PC-9 (cell line): ENCODE results near the gene THOC2. TPM values are rescaled to one million over a fixed set of nuclear protein-coding genes. Genes with fewer than 3 reads are reported as not detected.

Experiments
- BruUV-seq: library from RNA; stranded (reverse); fragments of 400-500 nt; replicated peaks from 2 replicates; lab custom pipeline; 2021; lab: Mats Ljungman, UMichigan
- CTCF ChIA-PET: fragments of 300-600 bp; sonication (Branson Sonifier 250); formaldehyde crosslinking; loops from one replicate; lab custom pipeline; 2022; ENCODE audit warnings: antibody characterized with exemption; lab: Charles Lee
- POLR2A ChIA-PET: fragments of 300-600 bp; sonication (Branson Sonifier 250); formaldehyde crosslinking; loops from one replicate; lab custom pipeline; 2022; ENCODE audit warnings: antibody characterized with exemption; ENCODE audit not compliant: unreplicated experiment; lab: Charles Lee
- DNase-seq, 2 experiments: peaks; one replicate each; pipeline versions ENCODE4 v3.0.0 to v3.0.0-alpha.2; 2015 to 2022; ENCODE audit warnings: mixed read lengths in 1 of 2
- H2AFZ ChIP-seq: fragments of 200-600 bp; sonication (generic); 2 replicates; pipeline ENCODE4 v1.8.1; 2017; ENCODE audit warnings: antibody characterized with exemption
- H3F3A ChIP-seq: fragments of 200-600 bp; sonication (generic); 2 replicates; pipeline ENCODE4 v1.8.1; 2017; ENCODE audit warnings: antibody characterized with exemption, mild to moderate bottlenecking, low read depth; ENCODE audit not compliant: insufficient read depth
- H3K27ac ChIP-seq: fragments of 200-600 bp; sonication (generic); 2 replicates; pipeline ENCODE4 v1.6.1; 2016; ENCODE audit warnings: mixed run types
- H3K27me3 ChIP-seq: fragments of 200-600 bp; sonication (generic); 2 replicates; pipeline ENCODE4 v1.6.1; 2016; ENCODE audit warnings: low read depth, mixed run types; ENCODE audit not compliant: insufficient read depth
- H3K36me3 ChIP-seq: fragments of 200-600 bp; sonication (generic); 2 replicates; pipeline ENCODE4 v1.6.1; 2016; ENCODE audit warnings: low read depth, mixed run types
- H3K4me1 ChIP-seq: fragments of 200-600 bp; sonication (generic); replicated peaks from 2 replicates; pipeline ENCODE4 v1.6.1; 2016; ENCODE audit warnings: mixed run types; ENCODE audit not compliant: insufficient read depth
- H3K4me2 ChIP-seq: fragments of 200-600 bp; sonication (generic); 2 replicates; pipeline ENCODE4 v1.6.1; 2017; ENCODE audit warnings: mixed run types
- H3K4me3 ChIP-seq: fragments of 200-600 bp; sonication (generic); 2 replicates; pipeline ENCODE4 v1.6.1; 2016; ENCODE audit warnings: mixed run types
- H3K79me2 ChIP-seq: fragments of 200-600 bp; sonication (generic); 2 replicates; pipeline ENCODE4 v1.6.1; 2017; ENCODE audit warnings: low read depth, mixed run types
- H3K9me2 ChIP-seq: fragments of 200-600 bp; sonication (generic); 2 replicates; pipeline ENCODE4 v1.8.1; 2017; ENCODE audit warnings: mild to moderate bottlenecking; ENCODE audit not compliant: insufficient read depth
- H3K9me3 ChIP-seq: fragments of 200-600 bp; sonication (generic); 2 replicates; pipeline ENCODE4 v1.8.1; 2016; ENCODE audit warnings: low read depth; ENCODE audit not compliant: insufficient read depth
- H4K20me1 ChIP-seq: fragments of 200-600 bp; sonication (generic); 2 replicates; pipeline ENCODE4 v1.8.1; 2017; ENCODE audit not compliant: insufficient read depth
- EZH2 ChIP-seq: fragments of 200-600 bp; sonication (generic); IDR thresholded peaks from 2 replicates; pipeline ENCODE4 v1.8.0; 2017; ENCODE audit warnings: antibody characterized with exemption, low read depth
- intact Hi-C: fragments of 100-400 bp; cut with micrococcal nuclease; formaldehyde crosslinking; loops from one replicate; pipeline ENCODE4 v1.10.0; 2022; ENCODE audit not compliant: unreplicated experiment
- total RNA-seq: library from RNA; stranded (reverse); gene quantifications from 2 replicates; pipeline ENCODE4 v1.2.3, GENCODE V29; 2021
- TF ChIP-seq, protein P1 (sequence below): fragments of 200-600 bp; sonication (generic); conservative IDR thresholded peaks from 2 replicates; pipeline ENCODE4 v1.6.1; 2017; ENCODE audit warnings: mixed run types, antibody characterized with exemption, mild to moderate bottlenecking, moderate library complexity

The THOC2 gene
- total RNA-seq, 1 experiment from 2014 or later: 158 TPM

DNA sequence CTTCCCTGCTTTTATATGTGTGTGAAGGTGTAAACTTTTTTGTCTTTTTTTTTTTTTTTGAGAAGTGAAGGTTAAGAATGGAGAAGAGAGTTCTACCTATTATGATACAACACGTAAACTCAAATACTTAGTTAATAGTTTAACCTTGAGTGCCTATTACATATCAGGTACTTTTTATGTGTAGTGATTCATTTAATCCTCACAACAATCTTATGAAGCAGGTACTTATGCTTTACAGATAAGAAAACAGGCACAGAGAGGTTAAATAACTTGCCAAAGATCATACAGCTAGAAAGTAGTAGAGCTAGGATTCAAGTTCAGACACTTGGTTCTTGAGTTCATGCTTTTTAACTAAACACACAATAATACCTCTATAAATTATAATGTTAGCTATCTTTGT, 107.4 kb downstream of the THOC2 start:
- DNase-seq: no peak
- H3F3A ChIP-seq: peaks cover 32% of the 10 kb centered on the region; the same call in 1 of the 2 replicates
- TF ChIP-seq, protein P1, sequence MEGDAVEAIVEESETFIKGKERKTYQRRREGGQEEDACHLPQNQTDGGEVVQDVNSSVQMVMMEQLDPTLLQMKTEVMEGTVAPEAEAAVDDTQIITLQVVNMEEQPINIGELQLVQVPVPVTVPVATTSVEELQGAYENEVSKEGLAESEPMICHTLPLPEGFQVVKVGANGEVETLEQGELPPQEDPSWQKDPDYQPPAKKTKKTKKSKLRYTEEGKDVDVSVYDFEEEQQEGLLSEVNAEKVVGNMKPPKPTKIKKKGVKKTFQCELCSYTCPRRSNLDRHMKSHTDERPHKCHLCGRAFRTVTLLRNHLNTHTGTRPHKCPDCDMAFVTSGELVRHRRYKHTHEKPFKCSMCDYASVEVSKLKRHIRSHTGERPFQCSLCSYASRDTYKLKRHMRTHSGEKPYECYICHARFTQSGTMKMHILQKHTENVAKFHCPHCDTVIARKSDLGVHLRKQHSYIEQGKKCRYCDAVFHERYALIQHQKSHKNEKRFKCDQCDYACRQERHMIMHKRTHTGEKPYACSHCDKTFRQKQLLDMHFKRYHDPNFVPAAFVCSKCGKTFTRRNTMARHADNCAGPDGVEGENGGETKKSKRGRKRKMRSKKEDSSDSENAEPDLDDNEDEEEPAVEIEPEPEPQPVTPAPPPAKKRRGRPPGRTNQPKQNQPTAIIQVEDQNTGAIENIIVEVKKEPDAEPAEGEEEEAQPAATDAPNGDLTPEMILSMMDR: no peak
- no peak for TF ChIP-seq EZH2
- no peaks in the 10 kb centered on the region for H3K79me2 ChIP-seq
- no peaks in the 10 kb centered on the region for H3K4me1 ChIP-seq
- BruUV-seq: no TSS peak
- no peak overlapping the region for H3K27ac ChIP-seq
- H3K9me3 ChIP-seq: no peaks in the 10 kb centered on the region
- H3K27me3 ChIP-seq: no peaks in the 10 kb centered on the region
- no peak overlapping the region for H2AFZ ChIP-seq
- H3K4me2 ChIP-seq: no peak overlapping the region
- H4K20me1 ChIP-seq: no peaks in the 10 kb centered on the region
- CTCF ChIA-PET: no interaction called here
- intact Hi-C loops: no loop called here
- H3K36me3 ChIP-seq: peaks cover 68% of the 10 kb centered on the region
- H3K4me3 ChIP-seq: no peak overlapping the region
- POLR2A ChIA-PET: no interaction called here
- H3K9me2 ChIP-seq: no peaks in the 10 kb centered on the region

DNA sequence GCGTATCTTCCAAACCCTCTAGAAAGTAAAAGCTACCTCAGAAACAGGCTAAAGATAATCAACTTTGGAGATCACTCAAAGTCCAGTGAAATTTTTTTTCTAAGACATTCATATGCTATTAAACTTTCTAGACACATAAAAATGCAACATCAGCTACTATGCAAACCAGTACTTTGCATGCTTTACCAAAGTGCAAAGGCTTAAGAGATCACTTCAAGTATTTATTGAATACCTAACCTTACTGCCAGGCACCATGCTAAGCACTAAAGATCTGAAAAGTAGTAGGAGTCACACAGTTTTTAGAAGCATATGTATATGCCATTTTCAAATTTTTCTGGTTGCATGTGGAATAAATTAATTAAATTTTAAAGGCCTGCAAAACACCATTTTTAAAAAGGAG, 115.8 kb downstream of the THOC2 start:
- Histone ChIP-seq H3K79me2 (peaks cover 3% of the 10 kb centered on the region; the same call in 1 of the 2 replicates), H3K4me3 (no peak overlapping the region), H3K4me2 (no peak overlapping the region), H3K4me1 (no peaks in the 10 kb centered on the region), H4K20me1 (no peaks in the 10 kb centered on the region; the same call in 1 of the 2 replicates), H3K27ac (no peak overlapping the region), H3K9me2 (no peaks in the 10 kb centered on the region), H3K36me3 (peaks cover 46% of the 10 kb centered on the region), H2AFZ (no peak overlapping the region), H3K27me3 (no peaks in the 10 kb centered on the region), H3K9me3 (no peaks in the 10 kb centered on the region), H3F3A (peaks cover 15% of the 10 kb centered on the region; the same call in 1 of the 2 replicates)
- intact Hi-C loops: no loop called here
- CTCF ChIA-PET: no interaction called here
- POLR2A ChIA-PET: no interaction called here
- no peak for DNase-seq
- TF ChIP-seq, protein P1: no peak
- no peak for TF ChIP-seq EZH2
- BruUV-seq: no TSS peak

DNA sequence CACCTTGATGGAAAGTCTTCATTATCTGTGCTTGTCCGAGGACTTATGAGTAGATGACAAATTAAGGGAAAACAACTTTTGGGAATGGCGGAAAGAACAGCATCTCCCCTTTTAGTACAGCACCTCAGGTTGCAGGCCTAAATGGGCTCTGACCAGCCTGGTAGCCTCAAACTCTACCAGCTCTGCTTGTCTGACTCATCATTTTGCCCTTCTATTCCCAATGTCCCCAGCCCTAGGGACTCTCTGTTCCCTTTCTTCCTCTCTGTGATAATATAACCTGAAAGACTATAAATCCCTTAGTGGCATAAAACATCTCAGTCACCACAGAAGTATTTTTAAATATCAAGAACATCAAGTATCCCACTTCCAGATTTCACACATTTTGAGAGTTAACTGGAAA, 121.9 kb downstream of the THOC2 start:
- no peak overlapping the region for H3K27ac ChIP-seq
- peaks cover 26% of the 10 kb centered on the region for H3K36me3 ChIP-seq
- no peaks in the 10 kb centered on the region for H3K27me3 ChIP-seq
- POLR2A ChIA-PET: no interaction called here
- H3K4me1 ChIP-seq: no peaks in the 10 kb centered on the region
- TF ChIP-seq, protein P1: no peak
- TF ChIP-seq EZH2: no peak
- H2AFZ ChIP-seq: no peak overlapping the region
- CTCF ChIA-PET: interaction anchor here (0.6 kb wide), 1 partner anchor 437 kb away, joined by 3 read pairs; no protein-coding TSS in a partner anchor
- BruUV-seq: no TSS peak
- H3F3A ChIP-seq: peaks cover 9% of the 10 kb centered on the region; the same call in 1 of the 2 replicates
- H3K4me2 ChIP-seq: no peak overlapping the region
- intact Hi-C loops: no loop called here
- 0 out of 2 replicates have a peak, but pooled peaks cover 3% of the 10 kb centered on the region for H4K20me1 ChIP-seq
- H3K4me3 ChIP-seq: no peak overlapping the region
- no peak for DNase-seq
- H3K9me3 ChIP-seq: no peaks in the 10 kb centered on the region
- H3K79me2 ChIP-seq: 0 out of 2 replicates have a peak, but pooled peaks cover 2% of the 10 kb centered on the region
- H3K9me2 ChIP-seq: no peaks in the 10 kb centered on the region
